ENCODE data around the gene NT5C2. TPM values are rescaled to one million over a fixed set of nuclear protein-coding genes. Genes with fewer than 3 reads are reported as not detected.

NT5C2 gene
- total and polyA plus RNA-seq, 2 of the 8 experiments (the other 6 are each of a cell fraction or from before 2014, with no cell fraction given) = 35.2 to 106 TPM

DNA sequence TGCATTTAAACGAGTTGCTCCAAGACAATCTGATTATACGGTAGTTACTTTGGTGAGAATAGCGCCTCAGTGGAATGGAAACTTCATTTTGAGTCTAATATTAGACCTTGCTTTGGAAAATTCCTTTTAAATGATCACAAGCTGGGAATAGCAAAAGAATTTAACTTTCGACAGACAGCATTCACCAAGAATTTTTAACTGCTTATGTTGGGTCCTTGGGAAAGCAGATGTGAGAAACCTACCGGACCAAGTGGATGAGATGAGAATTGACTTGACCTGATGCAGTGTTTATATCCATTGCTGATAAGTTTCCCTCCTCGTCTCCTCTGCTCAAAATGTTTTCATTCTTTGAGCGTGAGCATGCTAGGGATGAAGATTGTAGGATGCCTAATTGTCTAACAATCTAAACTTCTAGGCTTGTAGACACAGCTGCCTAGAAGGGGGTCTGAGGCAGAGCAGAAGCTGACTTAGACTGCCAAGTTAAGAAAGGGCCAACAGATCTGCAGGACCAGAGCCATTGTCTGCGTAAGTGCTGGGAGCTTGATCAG, 148.1 kb downstream of the NT5C2 start (continued):
- TF ChIP-seq CHD7 (IDR thresholded peaks at IDR 0.05; ENCODE audit: insufficient replicate concordance, low read length) = no peak
- no peak for TF ChIP-seq BCL11A (IDR thresholded peaks at IDR 0.05; ENCODE audit: low read depth in 2 of 2, low read length in 2 of 2)
